ENCODE measurements around the gene SPRR2F. TPM values are rescaled to one million over a fixed set of nuclear protein-coding genes. Genes with fewer than 3 reads are reported as not detected.

The SPRR2F gene, protein sequence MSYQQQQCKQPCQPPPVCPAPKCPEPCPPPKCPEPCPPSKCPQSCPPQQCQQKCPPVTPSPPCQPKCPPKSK
- total RNA-seq (2021; ENCODE audit: unreplicated experiment) = not detected
- not detected for polyA plus RNA-seq (2012; ENCODE audit: insufficient read length)
- not detected for Bru-seq, nascent RNA
- not detected for BruChase-seq, experiment 1, labeled RNA remaining after a 2-hour chase
- percentile 22 among the genes with signal in this experiment for BruChase-seq, experiment 2, labeled RNA remaining after a 6-hour chase
- long read RNA-seq = 0 reads

DNA sequence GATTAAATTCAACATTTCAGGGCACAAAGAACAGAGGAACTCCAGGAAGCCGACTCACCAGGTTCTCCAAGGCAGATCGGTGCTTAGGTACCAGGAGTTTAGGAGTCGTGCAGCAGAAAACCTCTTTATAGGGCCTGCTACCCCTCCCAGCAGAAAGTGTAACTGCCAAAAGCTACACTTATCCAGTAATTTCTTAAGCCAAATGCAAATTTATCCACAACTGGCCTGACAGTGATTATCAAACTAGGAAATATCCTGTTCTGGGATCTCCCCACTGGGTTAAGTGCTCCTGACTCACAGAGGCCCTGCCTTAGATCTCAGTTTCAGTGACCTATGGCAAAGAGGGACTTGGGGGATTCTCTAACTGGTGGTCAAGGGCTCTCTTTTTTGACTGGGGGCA is at the start of gene SPRR2F:
Gene SPRR2F, minus strand, starts transcription at position 101 of the 400 bp plus-strand sequence. CDS start 783 bp downstream, outside the sequence.
- POLR2A ChIA-PET = no interaction called here
- BruUV-seq (replicated peaks) = no TSS peak
- Histone ChIP-seq H3K36me3 (ENCODE audit: control insufficient read depth, insufficient read depth, low read length) (no peaks in the 10 kb centered on the region), H3K4me1 (ENCODE audit: control insufficient read depth, insufficient read depth, low read length) (no peaks in the 10 kb centered on the region), H3K9me3 (ENCODE audit: control insufficient read depth, insufficient read depth, low read depth, low read length) (no peaks in the 10 kb centered on the region), H3K27ac (ENCODE audit: low read length) (no peak within 1 kb of the TSS), H3K4me3 (ENCODE audit: low read depth in 2 of 2, low read length in 2 of 2) (no peak within 1 kb of the TSS), H3K27me3 (ENCODE audit: control insufficient read depth, insufficient read depth, low read length) (no peaks in the 10 kb centered on the region)
- ATAC-seq = no peak
- TF ChIP-seq SIN3A (IDR thresholded peaks at IDR 0.05; ENCODE audit: borderline replicate concordance, insufficient read depth, low read depth, low read length) (no peak), TCF7L2 (IDR thresholded peaks at IDR 0.05; ENCODE audit: low read depth, low read length) (no peak), POLR2AphosphoS5 (IDR thresholded peaks at IDR 0.05; ENCODE audit: low read depth, low read length) (no peak)
- TF ChIP-seq, protein P1, sequence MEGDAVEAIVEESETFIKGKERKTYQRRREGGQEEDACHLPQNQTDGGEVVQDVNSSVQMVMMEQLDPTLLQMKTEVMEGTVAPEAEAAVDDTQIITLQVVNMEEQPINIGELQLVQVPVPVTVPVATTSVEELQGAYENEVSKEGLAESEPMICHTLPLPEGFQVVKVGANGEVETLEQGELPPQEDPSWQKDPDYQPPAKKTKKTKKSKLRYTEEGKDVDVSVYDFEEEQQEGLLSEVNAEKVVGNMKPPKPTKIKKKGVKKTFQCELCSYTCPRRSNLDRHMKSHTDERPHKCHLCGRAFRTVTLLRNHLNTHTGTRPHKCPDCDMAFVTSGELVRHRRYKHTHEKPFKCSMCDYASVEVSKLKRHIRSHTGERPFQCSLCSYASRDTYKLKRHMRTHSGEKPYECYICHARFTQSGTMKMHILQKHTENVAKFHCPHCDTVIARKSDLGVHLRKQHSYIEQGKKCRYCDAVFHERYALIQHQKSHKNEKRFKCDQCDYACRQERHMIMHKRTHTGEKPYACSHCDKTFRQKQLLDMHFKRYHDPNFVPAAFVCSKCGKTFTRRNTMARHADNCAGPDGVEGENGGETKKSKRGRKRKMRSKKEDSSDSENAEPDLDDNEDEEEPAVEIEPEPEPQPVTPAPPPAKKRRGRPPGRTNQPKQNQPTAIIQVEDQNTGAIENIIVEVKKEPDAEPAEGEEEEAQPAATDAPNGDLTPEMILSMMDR (IDR thresholded peaks at IDR 0.05) = no peak
- TF ChIP-seq, protein P2, sequence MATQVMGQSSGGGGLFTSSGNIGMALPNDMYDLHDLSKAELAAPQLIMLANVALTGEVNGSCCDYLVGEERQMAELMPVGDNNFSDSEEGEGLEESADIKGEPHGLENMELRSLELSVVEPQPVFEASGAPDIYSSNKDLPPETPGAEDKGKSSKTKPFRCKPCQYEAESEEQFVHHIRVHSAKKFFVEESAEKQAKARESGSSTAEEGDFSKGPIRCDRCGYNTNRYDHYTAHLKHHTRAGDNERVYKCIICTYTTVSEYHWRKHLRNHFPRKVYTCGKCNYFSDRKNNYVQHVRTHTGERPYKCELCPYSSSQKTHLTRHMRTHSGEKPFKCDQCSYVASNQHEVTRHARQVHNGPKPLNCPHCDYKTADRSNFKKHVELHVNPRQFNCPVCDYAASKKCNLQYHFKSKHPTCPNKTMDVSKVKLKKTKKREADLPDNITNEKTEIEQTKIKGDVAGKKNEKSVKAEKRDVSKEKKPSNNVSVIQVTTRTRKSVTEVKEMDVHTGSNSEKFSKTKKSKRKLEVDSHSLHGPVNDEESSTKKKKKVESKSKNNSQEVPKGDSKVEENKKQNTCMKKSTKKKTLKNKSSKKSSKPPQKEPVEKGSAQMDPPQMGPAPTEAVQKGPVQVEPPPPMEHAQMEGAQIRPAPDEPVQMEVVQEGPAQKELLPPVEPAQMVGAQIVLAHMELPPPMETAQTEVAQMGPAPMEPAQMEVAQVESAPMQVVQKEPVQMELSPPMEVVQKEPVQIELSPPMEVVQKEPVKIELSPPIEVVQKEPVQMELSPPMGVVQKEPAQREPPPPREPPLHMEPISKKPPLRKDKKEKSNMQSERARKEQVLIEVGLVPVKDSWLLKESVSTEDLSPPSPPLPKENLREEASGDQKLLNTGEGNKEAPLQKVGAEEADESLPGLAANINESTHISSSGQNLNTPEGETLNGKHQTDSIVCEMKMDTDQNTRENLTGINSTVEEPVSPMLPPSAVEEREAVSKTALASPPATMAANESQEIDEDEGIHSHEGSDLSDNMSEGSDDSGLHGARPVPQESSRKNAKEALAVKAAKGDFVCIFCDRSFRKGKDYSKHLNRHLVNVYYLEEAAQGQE (IDR thresholded peaks at IDR 0.05; ENCODE audit: insufficient read depth in 1 of 2, low read depth in 2 of 2, low read length in 1 of 2) = no peak
- intact Hi-C loops (cut with micrococcal nuclease; ENCODE audit: unreplicated experiment) (no loop called here), in situ Hi-C loops (cut with HindIII; ENCODE audit: low pct_unique_long_range_greater_than_20kb, low sequenced_read_pairs) (no loop called here)
- CTCF ChIA-PET = no interaction called here
- no peak for DNase-seq (ENCODE audit: low read depth, low spot score)

DNA sequence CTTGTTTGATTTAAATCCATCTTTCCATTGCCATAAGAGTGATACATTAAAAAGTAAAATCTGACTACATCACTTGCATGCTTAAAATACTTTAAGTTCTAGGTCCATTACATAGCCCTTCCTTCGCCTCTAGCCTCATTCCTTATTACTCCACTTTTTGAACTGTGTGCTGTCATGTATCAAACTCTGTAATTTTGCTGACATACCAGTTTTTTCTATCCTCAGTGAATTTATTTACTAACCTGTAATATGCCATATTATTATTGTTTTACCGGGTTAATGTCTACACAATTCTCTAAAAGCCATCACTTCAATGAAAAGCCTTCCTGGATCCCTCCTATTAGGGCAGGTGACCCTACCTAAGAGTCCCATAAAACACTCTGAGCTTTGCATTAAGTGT is 42.2 kb upstream of the SPRR2F start:
- DNase-seq (ENCODE audit: low read depth, low spot score) (no peak), ATAC-seq (no peak)
- Histone ChIP-seq H3K4me1 (ENCODE audit: control insufficient read depth, insufficient read depth, low read length) (no peaks in the 10 kb centered on the region), H3K4me3 (ENCODE audit: low read depth in 2 of 2, low read length in 2 of 2) (no peak overlapping the region), H3K27ac (ENCODE audit: low read length) (no peak overlapping the region), H3K9me3 (ENCODE audit: control insufficient read depth, insufficient read depth, low read depth, low read length) (no peaks in the 10 kb centered on the region), H3K36me3 (ENCODE audit: control insufficient read depth, insufficient read depth, low read length) (no peaks in the 10 kb centered on the region), H3K27me3 (ENCODE audit: control insufficient read depth, insufficient read depth, low read length) (no peaks in the 10 kb centered on the region)
- ChIA-PET CTCF (no interaction called here), POLR2A (no interaction called here)
- TF ChIP-seq, protein P1 (IDR thresholded peaks at IDR 0.05) = no peak
- TF ChIP-seq SIN3A (IDR thresholded peaks at IDR 0.05; ENCODE audit: borderline replicate concordance, insufficient read depth, low read depth, low read length) (no peak), POLR2AphosphoS5 (IDR thresholded peaks at IDR 0.05; ENCODE audit: low read depth, low read length) (no peak), TCF7L2 (IDR thresholded peaks at IDR 0.05; ENCODE audit: low read depth, low read length) (no peak)
- TF ChIP-seq, protein P2 (IDR thresholded peaks at IDR 0.05; ENCODE audit: insufficient read depth in 1 of 2, low read depth in 2 of 2, low read length in 1 of 2) = no peak
- in situ Hi-C loops (cut with HindIII; ENCODE audit: low pct_unique_long_range_greater_than_20kb, low sequenced_read_pairs) (no loop called here), intact Hi-C loops (cut with micrococcal nuclease; ENCODE audit: unreplicated experiment) (no loop called here)
- BruUV-seq (replicated peaks) = no TSS peak

Data from Panc1 (cell line).